ENCODE measurements around the gene ZDHHC11B. TPM values are rescaled to one million over a fixed set of nuclear protein-coding genes. Genes with fewer than 3 reads are reported as not detected.
"Not testable (repeated sequence)": the region's sequence is repeated elsewhere in the genome, so short reads cannot be mapped to it uniquely, and the experiment has no call there.

The ZDHHC11B gene
- total RNA-seq, 4 donors from 2014 or later = 0.39 to 2.1 (median 1.5) TPM; not detected in 1

DNA sequence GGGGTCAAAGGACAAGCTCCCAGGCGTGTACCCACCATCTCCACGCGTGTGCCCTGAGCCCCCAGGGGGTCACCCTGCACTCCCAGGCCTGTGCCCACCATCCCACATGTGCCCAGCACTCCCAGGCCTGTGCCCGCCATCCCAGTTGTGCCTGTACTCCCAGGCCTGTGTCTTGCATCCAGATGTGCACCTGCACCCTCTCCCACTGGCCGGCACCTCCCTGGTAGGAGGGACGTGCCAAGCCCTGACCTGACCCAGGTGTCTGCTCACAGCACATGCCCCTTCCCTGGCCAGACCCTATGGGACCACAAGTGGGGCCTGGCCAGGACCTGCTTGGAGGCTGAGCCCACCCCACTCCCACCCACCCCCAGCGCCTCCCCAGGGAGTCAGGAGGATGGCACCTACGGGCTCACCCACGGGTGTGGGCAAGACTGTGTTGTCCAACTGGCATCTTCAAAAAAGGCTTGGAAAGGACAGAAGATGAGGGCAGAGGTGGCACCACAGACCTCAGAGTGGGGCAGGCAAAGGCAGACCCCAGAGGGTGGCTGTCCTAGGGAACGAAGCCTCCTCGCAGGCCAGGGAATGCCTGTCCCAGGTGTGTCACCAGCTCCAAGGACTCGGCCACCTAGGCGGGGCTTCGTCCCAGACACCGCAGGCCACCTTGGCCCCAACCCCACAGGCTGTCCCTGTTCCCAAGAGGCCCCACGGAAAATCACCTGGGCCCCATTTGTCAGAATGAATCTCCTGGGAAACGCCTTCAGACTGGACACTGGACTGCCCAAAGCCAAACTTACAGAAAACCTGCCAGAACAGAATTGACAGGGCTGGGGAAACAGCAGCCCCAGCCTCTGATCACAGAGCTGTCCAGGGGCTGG lies 103.0 kb downstream of the ZDHHC11B start:
- H3K36me3 ChIP-seq; DNase-seq (ENCODE audit: low spot score in 2 of 2): not testable (repeated sequence)
- 89 to 97% methylated on average over 11 of the region's 17 CpGs for WGBS, 2 donors

GRCh38 chr5:680836-681235 lies 103.7 kb downstream of the ZDHHC11B start:
- not testable (repeated sequence) for H3K9me3 ChIP-seq; H3K4me1 ChIP-seq; H3K27me3 ChIP-seq; DNase-seq (ENCODE audit: low spot score in 2 of 2); H3K4me3 ChIP-seq; H3K27ac ChIP-seq; H3K36me3 ChIP-seq
- WGBS, 2 donors = 86% methylated on average over 13 of the region's 13 CpGs

More for the DNA sequence above, 103.0 kb downstream of the ZDHHC11B start:
- not testable (repeated sequence) for H3K4me3 ChIP-seq, H3K4me1 ChIP-seq, H3K9me3 ChIP-seq, H3K27me3 ChIP-seq, H3K27ac ChIP-seq

- H3K9me3 ChIP-seq; H3K4me3 ChIP-seq; H3K4me1 ChIP-seq; H3K27me3 ChIP-seq; DNase-seq (ENCODE audit: low spot score in 2 of 2); H3K36me3 ChIP-seq; H3K27ac ChIP-seq: not testable (repeated sequence)
- 70 to 76% methylated on average over 3 to 8 of the region's 32 CpGs for WGBS, 2 donors
Observed at GRCh38 chr5:680118-680795, 104.3 kb downstream of the ZDHHC11B start.

- not testable (repeated sequence) for H3K27ac ChIP-seq; H3K9me3 ChIP-seq; H3K4me1 ChIP-seq; H3K27me3 ChIP-seq; DNase-seq (ENCODE audit: low spot score in 2 of 2); H3K4me3 ChIP-seq; H3K36me3 ChIP-seq
- 55% methylated on average over 7 to 9 of the region's 17 CpGs for WGBS, 2 donors
Observed at GRCh38 chr5:679166-679895, 105.2 kb downstream of the ZDHHC11B start.

- DNase-seq (ENCODE audit: low spot score in 2 of 2); H3K4me3 ChIP-seq; H3K27ac ChIP-seq; H3K36me3 ChIP-seq; H3K9me3 ChIP-seq: not testable (repeated sequence)
- H3K4me1 ChIP-seq = peaks cover 0 to 12% (median under 1%) of the 10 kb centered on the region in 4 donors
- peaks cover 0 to 11% of the 10 kb centered on the region in 2 donors for H3K27me3 ChIP-seq
- WGBS, 2 donors = 66 to 69% methylated on average over 11 of the region's 16 CpGs
Observed at GRCh38 chr5:678521-678920, 106.0 kb downstream of the ZDHHC11B start.

- no peak for TF ChIP-seq EP300 (IDR thresholded peaks at IDR 0.05)
- TF ChIP-seq, protein P1, sequence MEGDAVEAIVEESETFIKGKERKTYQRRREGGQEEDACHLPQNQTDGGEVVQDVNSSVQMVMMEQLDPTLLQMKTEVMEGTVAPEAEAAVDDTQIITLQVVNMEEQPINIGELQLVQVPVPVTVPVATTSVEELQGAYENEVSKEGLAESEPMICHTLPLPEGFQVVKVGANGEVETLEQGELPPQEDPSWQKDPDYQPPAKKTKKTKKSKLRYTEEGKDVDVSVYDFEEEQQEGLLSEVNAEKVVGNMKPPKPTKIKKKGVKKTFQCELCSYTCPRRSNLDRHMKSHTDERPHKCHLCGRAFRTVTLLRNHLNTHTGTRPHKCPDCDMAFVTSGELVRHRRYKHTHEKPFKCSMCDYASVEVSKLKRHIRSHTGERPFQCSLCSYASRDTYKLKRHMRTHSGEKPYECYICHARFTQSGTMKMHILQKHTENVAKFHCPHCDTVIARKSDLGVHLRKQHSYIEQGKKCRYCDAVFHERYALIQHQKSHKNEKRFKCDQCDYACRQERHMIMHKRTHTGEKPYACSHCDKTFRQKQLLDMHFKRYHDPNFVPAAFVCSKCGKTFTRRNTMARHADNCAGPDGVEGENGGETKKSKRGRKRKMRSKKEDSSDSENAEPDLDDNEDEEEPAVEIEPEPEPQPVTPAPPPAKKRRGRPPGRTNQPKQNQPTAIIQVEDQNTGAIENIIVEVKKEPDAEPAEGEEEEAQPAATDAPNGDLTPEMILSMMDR (IDR thresholded peaks at IDR 0.05) = no peak
- TF ChIP-seq POLR2A (IDR thresholded peaks at IDR 0.05) = no peak
- Histone ChIP-seq H3K4me3 (no peak overlapping the region), H3K27me3 (peaks cover 0 to 22% of the 10 kb centered on the region in 2 donors), H3K36me3 (no peaks in the 10 kb centered on the region), H3K4me1 (peaks cover 0 to 23% (median 11%) of the 10 kb centered on the region in 4 donors), H3K27ac (no peak overlapping the region), H3K9me3 (no peaks in the 10 kb centered on the region)
- DNase-seq (ENCODE audit: low spot score in 2 of 2) = no peak
- WGBS, 2 donors = 80 to 81% methylated on average over 32 to 39 of the region's 44 CpGs
Observed at GRCh38 chr5:677131-678101, 107.1 kb downstream of the ZDHHC11B start.

GRCh38 chr5:676699-677076 lies 107.8 kb downstream of the ZDHHC11B start:
- TF ChIP-seq, protein P1 (IDR thresholded peaks at IDR 0.05) = no peak
- TF ChIP-seq POLR2A (IDR thresholded peaks at IDR 0.05) (no peak), EP300 (IDR thresholded peaks at IDR 0.05) (no peak)
- 90 to 93% methylated on average over 48 of the region's 48 CpGs for WGBS, 2 donors
- Histone ChIP-seq H3K27ac (no peak overlapping the region), H3K27me3 (peaks cover 0 to 30% of the 10 kb centered on the region in 2 donors), H3K9me3 (no peaks in the 10 kb centered on the region), H3K36me3 (no peaks in the 10 kb centered on the region), H3K4me1 (peaks cover 5 to 30% (median 18%) of the 10 kb centered on the region in 4 donors), H3K4me3 (no peak overlapping the region)
- no peak for DNase-seq (ENCODE audit: low spot score in 2 of 2)

Data from tibial nerve (tissue), 4 donors.